HEK293T (cell line): Measurements from ENCODE around the gene SAMD4B.

Experiments used
- ARNT ChIP-seq: fragments of 450-650 bp; IDR thresholded peaks from 2 replicates; pipeline ENCODE4 v1.6.1; 2017; ENCODE audit warnings: mild to moderate bottlenecking
- BHLHE40 ChIP-seq: fragments of 450-650 bp; IDR thresholded peaks from 2 replicates; pipeline ENCODE4 v1.6.1; 2016; ENCODE audit warnings: mild to moderate bottlenecking, moderate library complexity, borderline replicate concordance
- CTBP1 ChIP-seq: fragments of 450-650 bp; IDR thresholded peaks from 2 replicates; pipeline ENCODE4 v1.6.1; 2016; ENCODE audit warnings: borderline replicate concordance
- FOXA1 ChIP-seq: fragments of 450-650 bp; IDR thresholded peaks from 2 replicates; pipeline ENCODE4 v1.6.1; 2016; ENCODE audit warnings: mild to moderate bottlenecking
- FOXK2 ChIP-seq: fragments of 450-650 bp; IDR thresholded peaks from 2 replicates; pipeline ENCODE4 v1.6.1; 2016; ENCODE audit warnings: mild to moderate bottlenecking
- FOXM1 ChIP-seq: fragments of 450-650 bp; IDR thresholded peaks from 2 replicates; pipeline ENCODE4 v1.6.1; 2017; ENCODE audit warnings: mild to moderate bottlenecking, borderline replicate concordance
- LEF1 ChIP-seq: fragments of 450-650 bp; IDR thresholded peaks from 2 replicates; pipeline ENCODE4 v1.6.1; 2017; ENCODE audit warnings: mild to moderate bottlenecking, borderline replicate concordance
- NFRKB ChIP-seq: fragments of 450-650 bp; IDR thresholded peaks from 2 replicates; pipeline ENCODE4 v1.6.1; 2016; ENCODE audit warnings: mild to moderate bottlenecking, moderate library complexity
- PKNOX1 ChIP-seq: fragments of 450-650 bp; IDR thresholded peaks from 2 replicates; pipeline ENCODE4 v1.6.1; 2016
- SP1 ChIP-seq: fragments of 450-650 bp; IDR thresholded peaks from 2 replicates; pipeline ENCODE4 v1.6.1; 2017
- SUZ12 ChIP-seq: fragments of 450-650 bp; IDR thresholded peaks from 2 replicates; pipeline ENCODE4 v1.6.1; 2016; ENCODE audit warnings: mild to moderate bottlenecking
- TARDBP ChIP-seq: fragments of 450-650 bp; IDR thresholded peaks from 2 replicates; pipeline ENCODE4 v1.6.1; 2016
- ZNF384 ChIP-seq: fragments of 450-650 bp; IDR thresholded peaks from 2 replicates; pipeline ENCODE4 v1.6.1; 2016

- TF ChIP-seq TARDBP, result no peak
- TF ChIP-seq FOXA1, result no peak
- TF ChIP-seq PKNOX1, result no peak
- no peak for TF ChIP-seq ZNF384
- no peak for TF ChIP-seq FOXM1
- TF ChIP-seq LEF1, result no peak
- TF ChIP-seq CTBP1, result no peak
- no peak for TF ChIP-seq FOXK2
- no peak for TF ChIP-seq SP1
- TF ChIP-seq BHLHE40, result no peak
- TF ChIP-seq NFRKB, result no peak
- no peak for TF ChIP-seq ARNT
- TF ChIP-seq SUZ12, result no peak
Measured at GRCh38 chr19:39380521-39381502, 38.6 kb downstream of the SAMD4B start.
